AG09309 (cell line): ENCODE results near the gene C1orf198.

Experiments used
- DNase-seq: peaks from one replicate; pipeline ENCODE4 v3.0.0-alpha.2; 2010; ENCODE audit warnings: low read depth
- H3K4me3 ChIP-seq: 2 replicates; pipeline ENCODE4 v1.5.1; 2011; ENCODE audit warnings: mild to moderate bottlenecking, low read depth, low read length, moderate library complexity; ENCODE audit not compliant: control insufficient read depth
- TF ChIP-seq, protein P1 (sequence below): IDR thresholded peaks from 2 replicates; pipeline ENCODE4 v1.5.1; 2011; ENCODE audit warnings: mild to moderate bottlenecking, low read depth, low read length, inconsistent platforms; ENCODE audit not compliant: insufficient read depth, control insufficient read depth; ENCODE audit errors: missing control alignments

Gene C1orf198

DNA sequence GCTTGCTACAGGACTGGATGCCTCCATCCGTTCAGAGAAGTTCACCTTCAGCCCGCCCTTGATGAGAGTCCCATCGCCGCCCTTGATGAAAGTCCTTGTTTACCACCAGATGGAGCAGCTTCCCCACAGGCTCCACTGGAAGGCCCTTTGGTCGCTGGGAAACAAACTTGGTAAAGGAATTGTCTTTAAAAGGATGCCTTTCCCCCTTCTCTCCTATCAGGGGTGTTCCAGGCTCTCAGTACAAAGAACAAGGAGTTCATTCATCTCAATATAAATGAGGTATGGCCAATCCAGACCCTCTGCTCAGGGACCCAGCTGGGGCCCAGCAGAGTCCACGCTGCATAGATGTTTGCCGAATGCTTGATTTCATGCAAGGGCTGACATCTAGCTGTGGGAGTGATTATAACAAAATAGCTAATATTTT, 70.4 kb downstream of the C1orf198 start:
- no peak overlapping the region for H3K4me3 ChIP-seq
- DNase-seq: peak; percentile 31
- TF ChIP-seq, protein P1, sequence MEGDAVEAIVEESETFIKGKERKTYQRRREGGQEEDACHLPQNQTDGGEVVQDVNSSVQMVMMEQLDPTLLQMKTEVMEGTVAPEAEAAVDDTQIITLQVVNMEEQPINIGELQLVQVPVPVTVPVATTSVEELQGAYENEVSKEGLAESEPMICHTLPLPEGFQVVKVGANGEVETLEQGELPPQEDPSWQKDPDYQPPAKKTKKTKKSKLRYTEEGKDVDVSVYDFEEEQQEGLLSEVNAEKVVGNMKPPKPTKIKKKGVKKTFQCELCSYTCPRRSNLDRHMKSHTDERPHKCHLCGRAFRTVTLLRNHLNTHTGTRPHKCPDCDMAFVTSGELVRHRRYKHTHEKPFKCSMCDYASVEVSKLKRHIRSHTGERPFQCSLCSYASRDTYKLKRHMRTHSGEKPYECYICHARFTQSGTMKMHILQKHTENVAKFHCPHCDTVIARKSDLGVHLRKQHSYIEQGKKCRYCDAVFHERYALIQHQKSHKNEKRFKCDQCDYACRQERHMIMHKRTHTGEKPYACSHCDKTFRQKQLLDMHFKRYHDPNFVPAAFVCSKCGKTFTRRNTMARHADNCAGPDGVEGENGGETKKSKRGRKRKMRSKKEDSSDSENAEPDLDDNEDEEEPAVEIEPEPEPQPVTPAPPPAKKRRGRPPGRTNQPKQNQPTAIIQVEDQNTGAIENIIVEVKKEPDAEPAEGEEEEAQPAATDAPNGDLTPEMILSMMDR: peak; percentile 92

DNA sequence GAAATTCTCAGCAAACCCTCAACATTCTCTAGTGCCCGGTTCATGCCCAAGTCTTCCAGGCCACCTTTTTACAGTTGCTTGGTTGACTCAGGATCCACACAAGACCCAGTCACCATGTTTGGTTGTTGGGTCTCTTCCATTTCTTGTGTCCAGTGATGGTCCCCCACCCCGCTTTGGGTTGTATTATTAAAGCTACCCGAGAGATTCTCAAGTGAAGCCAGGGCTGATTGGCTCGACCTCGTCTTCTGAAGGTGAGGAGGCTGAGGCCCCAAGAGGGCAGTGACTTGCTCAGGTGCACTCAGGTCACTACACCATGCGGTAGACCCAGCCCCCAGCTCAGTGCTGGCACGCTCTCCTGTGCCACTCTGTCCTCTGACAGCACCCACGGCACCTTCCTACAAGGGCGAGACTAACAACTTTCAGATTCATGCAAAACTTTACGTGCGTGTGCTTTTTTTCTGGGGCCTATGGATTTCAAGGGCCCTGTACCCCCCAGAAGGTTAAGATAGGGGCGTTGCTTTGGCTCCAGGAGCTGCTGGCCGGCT, 70.9 kb downstream of the C1orf198 start:
- TF ChIP-seq, protein P1: no peak
- no peak for DNase-seq

DNA sequence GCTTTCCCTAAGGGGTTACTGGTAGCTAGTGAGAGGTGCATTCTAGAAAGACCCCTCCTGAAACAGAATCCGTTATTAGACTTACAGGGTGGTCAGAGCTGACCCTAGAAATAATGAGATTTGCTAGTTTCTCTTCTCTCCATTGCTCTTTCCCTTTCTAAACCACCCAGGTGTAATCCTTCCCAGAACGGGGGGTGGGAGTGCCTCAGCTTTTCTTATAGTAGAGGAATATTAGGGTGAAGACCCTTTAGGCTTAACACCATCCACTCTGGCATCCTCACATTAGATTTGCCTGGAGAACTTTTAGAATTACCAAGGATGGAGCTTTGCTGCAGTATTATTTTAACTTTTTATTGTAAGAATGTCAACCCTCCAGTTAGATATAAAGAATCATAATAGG, 71.7 kb downstream of the C1orf198 start:
- H3K4me3 ChIP-seq: no peak overlapping the region
- DNase-seq: no peak
- TF ChIP-seq, protein P1: no peak

More for the DNA sequence above, 70.9 kb downstream of the C1orf198 start:
- no peak overlapping the region for H3K4me3 ChIP-seq

DNA sequence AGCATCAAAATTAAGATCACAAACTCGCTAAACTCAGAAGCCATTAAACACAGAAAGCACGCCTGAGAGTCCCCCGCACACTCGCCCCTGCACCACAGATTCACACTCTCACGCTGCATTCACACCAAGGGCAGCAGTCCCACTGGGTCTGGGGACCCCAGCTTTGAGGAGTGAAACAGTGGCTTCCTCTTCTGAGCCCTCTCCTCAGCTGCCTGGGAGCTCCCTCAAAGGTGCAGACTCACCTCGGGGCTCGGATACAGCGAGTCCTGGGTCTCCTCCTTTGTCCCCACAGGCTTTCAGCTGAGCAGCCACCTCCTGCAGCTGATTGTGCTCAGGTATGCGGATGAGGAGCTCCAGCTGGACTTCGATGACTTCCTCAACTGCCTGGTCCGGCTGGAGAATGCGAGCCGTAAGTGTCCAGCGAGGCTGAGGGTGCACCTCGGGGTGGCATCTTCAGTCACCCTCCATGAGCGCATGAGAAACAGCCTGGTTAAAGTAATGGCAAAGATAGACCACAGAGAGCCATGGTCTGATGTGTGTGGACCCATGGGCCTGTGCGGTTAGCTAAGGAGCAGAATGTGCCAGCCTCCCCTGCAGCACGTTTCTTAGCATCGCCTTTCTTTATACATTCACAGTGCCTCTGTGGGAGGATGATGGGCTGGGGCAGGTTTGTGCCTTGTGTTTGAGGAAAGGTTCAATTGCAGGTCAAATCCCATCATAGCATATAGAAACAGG, 73.3 kb downstream of the C1orf198 start:
- H3K4me3 ChIP-seq: no peak overlapping the region
- TF ChIP-seq, protein P1: no peak
- DNase-seq: no peak

GRCh38 chr1:230794431-230794830, 73.9 kb downstream of the C1orf198 start:
- H3K4me3 ChIP-seq: no peak overlapping the region
- TF ChIP-seq, protein P1: no peak
- DNase-seq: no peak

DNA sequence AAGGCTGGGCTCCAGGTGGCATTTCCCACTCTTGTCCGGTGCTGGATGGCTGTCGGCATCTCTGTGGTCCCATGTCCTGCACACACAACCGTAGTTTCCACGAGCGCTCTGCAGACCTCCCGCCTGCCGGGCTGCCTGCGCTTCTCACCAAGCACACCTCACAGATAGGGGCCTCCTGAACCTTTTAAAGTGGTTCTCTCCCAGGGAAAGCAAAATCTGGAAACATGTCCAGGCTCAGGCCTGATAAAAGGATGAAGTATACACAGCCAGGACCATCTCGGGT, 74.9 kb downstream of the C1orf198 start:
- TF ChIP-seq, protein P1: no peak
- DNase-seq: no peak
- no peak overlapping the region for H3K4me3 ChIP-seq
